GM19463 (cell line): Measurements from ENCODE around the gene CRYBB1.
A peak's percentile ranks its signal among the peaks of the same experiment; 100 is the strongest.
"Not testable (repeated sequence)": the region's sequence is repeated elsewhere in the genome, so short reads cannot be mapped to it uniquely, and the experiment has no call there.

ENCODE experiments used
- ATAC-seq: cut with Tn5 transposase; IDR thresholded peaks from one replicate; pipeline ENCODE4 v1.9.1; 2021; ENCODE audit warnings: mild to moderate bottlenecking, moderate library complexity; ENCODE audit not compliant: unreplicated experiment

The CRYBB1 gene

GRCh38 chr22:26642465-26643417 lies 24.9 kb upstream of the CRYBB1 start:
- ATAC-seq, result no peak

GRCh38 chr22:26636296-26636695 lies 18.5 kb upstream of the CRYBB1 start:
- no peak for ATAC-seq

- ATAC-seq, result no peak
Measured at GRCh38 chr22:26635117-26635516, 17.3 kb upstream of the CRYBB1 start.

- ATAC-seq, result no peak
Measured at GRCh38 chr22:26634189-26634588, 16.4 kb upstream of the CRYBB1 start.

- ATAC-seq, result no peak
Measured at GRCh38 chr22:26632422-26633155, 14.8 kb upstream of the CRYBB1 start.

- no peak for ATAC-seq
Measured at GRCh38 chr22:26631282-26631681, 13.5 kb upstream of the CRYBB1 start.

GRCh38 chr22:26629988-26630761 lies 12.3 kb upstream of the CRYBB1 start:
- no peak for ATAC-seq

GRCh38 chr22:26624803-26625202 lies 7.0 kb upstream of the CRYBB1 start:
- ATAC-seq, result no peak

GRCh38 chr22:26623984-26624383 lies 6.2 kb upstream of the CRYBB1 start:
- no peak for ATAC-seq

GRCh38 chr22:26621663-26622062 lies 3.8 kb upstream of the CRYBB1 start, which contains the start of gene CRYBA4:
Gene CRYBA4, plus strand, starts transcription at chr22:26621963. Its CDS starts 634 bp downstream, at chr22:26622597.
- no peak for ATAC-seq

- no peak for ATAC-seq
Measured at GRCh38 chr22:26620197-26620596, 2.4 kb upstream of the CRYBB1 start.

GRCh38 chr22:26619510-26619909 lies 1.7 kb upstream of the CRYBB1 start:
- no peak for ATAC-seq

GRCh38 chr22:26618455-26618854 lies 628 bp upstream of the CRYBB1 start:
- no peak for ATAC-seq

GRCh38 chr22:26616650-26617049 lies 1.2 kb downstream of the CRYBB1 start:
- ATAC-seq, result no peak

- ATAC-seq, result no peak
Measured at GRCh38 chr22:26615830-26616435, 1.9 kb downstream of the CRYBB1 start.

GRCh38 chr22:26615149-26615548 lies 2.7 kb downstream of the CRYBB1 start:
- ATAC-seq, result peak; percentile 56

- no peak for ATAC-seq
Measured at GRCh38 chr22:26614322-26614721, 3.5 kb downstream of the CRYBB1 start.

GRCh38 chr22:26613753-26614152 lies 4.1 kb downstream of the CRYBB1 start:
- ATAC-seq, result not testable (repeated sequence)

- no peak for ATAC-seq
Measured at GRCh38 chr22:26612652-26613051, 5.2 kb downstream of the CRYBB1 start.

- no peak for ATAC-seq
Measured at GRCh38 chr22:26610996-26611395, 6.8 kb downstream of the CRYBB1 start.
